ENCODE results near the gene MRPS31.
"Not testable (repeated sequence)": the region's sequence is repeated elsewhere in the genome, so short reads cannot be mapped to it uniquely, and the experiment has no call there.

Gene MRPS31

DNA sequence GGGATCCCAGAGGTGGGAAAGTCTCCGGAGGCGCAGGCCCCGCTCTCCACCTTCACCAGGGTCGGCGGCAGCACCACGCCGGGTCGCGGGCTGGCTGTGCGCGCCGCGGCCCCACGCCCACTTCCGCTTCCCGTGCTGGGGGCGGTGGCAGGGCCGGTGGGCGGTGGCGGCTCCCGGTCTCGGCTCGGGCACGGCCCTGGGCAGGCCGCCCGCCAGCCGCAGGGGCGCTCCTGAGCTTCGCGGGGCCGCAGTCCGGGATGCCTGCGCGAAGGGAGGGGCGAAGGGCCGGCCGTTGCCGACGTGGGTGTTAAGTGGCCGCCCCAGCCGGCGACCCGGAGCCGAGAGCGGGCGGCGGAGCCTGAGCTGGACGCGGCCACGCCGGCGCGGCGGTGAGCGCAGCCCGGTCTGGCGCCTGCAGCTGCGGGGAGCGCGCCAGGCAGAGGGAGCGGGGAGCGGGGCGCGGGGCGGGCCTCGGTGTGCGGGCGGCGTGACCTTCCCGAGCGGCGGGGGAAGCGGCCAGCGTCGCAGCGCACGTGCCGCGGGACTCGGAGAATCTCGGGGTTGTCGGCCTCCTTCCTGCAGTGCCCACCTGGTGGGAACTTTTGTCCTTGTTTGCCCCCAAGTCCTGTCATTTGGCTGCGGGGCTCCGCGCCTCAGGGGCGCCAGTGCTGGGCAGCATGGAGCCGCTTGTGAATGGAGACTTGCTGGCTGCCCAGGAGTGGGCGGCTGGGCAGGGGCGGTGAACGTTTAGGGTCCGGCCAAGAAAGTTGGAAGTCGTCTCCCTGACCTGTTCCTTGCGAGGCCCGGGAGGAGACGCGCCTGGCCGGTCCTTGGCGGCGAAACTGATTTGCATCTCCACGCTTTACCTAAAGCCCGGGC, 18.5 kb upstream of the MRPS31 start, which contains the start of gene SLC25A15:
Gene SLC25A15 (plus strand): TSS at position 337 of the 879 bp plus-strand sequence. CDS start 3,616 bp downstream, outside the sequence.
- no peaks in the 10 kb centered on the region for H3K27me3 ChIP-seq (ENCODE audit: control insufficient read depth, insufficient read depth, low read length)
- H3K9ac ChIP-seq (ENCODE audit: low read length): peak within 1 kb of the TSS; percentile 85
- H3K27ac ChIP-seq (ENCODE audit: low read depth, low read length): peak within 1 kb of the TSS; percentile 84; the same call in 1 of the 2 replicates
- no peaks in the 10 kb centered on the region for H3K9me3 ChIP-seq (ENCODE audit: control insufficient read depth, insufficient read depth, low read depth, low read length)
- peaks cover 9% of the 10 kb centered on the region; the same call in 1 of the 2 replicates for H3K4me1 ChIP-seq (ENCODE audit: control insufficient read depth, insufficient read depth, low read length)
- peaks cover 13% of the 10 kb centered on the region for H3K36me3 ChIP-seq (ENCODE audit: control insufficient read depth, insufficient read depth, low read length)
- H3K4me3 ChIP-seq (ENCODE audit: low read depth, low read length): peak within 1 kb of the TSS; percentile 95

DNA sequence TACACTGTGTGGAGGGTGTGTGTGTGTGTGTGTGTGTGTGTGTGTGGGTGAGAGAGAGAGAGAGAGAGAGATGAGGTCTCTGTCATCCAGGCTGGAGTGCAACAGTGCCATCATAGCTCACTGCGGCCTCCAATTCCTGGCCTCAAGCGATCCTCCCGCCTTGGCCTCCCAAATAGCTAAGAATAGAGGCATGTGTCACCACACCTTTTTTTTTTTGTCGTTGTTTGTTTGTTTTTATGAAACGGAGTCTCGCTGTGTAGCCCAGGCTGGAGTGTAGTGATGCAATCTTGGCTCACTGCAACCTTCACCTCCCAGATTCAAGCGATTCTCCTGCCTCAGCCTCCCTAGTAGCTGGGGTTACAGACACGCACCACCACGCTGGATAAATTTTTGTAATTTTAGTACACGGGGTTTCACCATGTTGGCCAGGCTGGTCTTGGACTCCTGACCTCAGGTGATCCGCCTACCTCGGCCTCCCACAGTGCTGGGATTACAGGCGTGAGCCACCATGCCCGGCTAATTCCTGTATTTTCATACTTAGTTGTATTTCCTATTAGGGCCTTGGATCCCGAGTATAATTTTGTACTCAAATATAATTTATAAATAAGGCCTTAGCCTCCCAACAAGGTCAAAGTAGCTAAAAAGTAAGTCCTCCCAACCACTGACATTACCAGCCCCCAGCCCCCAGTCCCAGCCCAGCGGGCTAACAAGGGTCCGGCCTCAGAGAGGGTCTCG, 17.7 kb upstream of the MRPS31 start:
- H3K9me3 ChIP-seq (ENCODE audit: control insufficient read depth, insufficient read depth, low read depth, low read length); H3K4me1 ChIP-seq (ENCODE audit: control insufficient read depth, insufficient read depth, low read length); H3K27me3 ChIP-seq (ENCODE audit: control insufficient read depth, insufficient read depth, low read length); H3K36me3 ChIP-seq (ENCODE audit: control insufficient read depth, insufficient read depth, low read length): not testable (repeated sequence)
- Histone ChIP-seq H3K4me3 (ENCODE audit: low read depth, low read length) (peak overlapping the region; percentile 95), H3K27ac (ENCODE audit: low read depth, low read length) (peak overlapping the region; percentile 63; the same call in 1 of the 2 replicates), H3K9ac (ENCODE audit: low read length) (peak overlapping the region; percentile 85)

DNA sequence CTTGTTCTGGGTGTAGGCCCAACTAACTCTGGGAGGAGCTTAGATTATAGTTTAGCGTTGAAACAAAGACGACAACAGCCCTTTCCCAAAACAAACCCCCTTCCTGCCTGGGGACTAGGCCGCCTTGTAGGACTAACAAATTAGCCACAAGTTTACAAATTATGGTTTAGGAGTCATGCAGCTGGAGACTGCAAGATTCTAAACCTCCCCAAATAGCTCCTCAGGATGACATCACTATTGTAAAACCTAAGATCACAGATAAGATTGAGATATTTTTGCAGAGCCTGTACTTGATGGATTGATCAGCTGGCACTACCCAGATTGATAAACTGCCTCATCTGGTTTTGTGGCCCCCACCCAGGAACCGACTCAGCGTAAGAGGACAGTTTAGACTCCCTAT, 16.1 kb upstream of the MRPS31 start:
- no peak overlapping the region for H3K27ac ChIP-seq (ENCODE audit: low read depth, low read length)
- no peak overlapping the region for H3K4me3 ChIP-seq (ENCODE audit: low read depth, low read length)

DNA sequence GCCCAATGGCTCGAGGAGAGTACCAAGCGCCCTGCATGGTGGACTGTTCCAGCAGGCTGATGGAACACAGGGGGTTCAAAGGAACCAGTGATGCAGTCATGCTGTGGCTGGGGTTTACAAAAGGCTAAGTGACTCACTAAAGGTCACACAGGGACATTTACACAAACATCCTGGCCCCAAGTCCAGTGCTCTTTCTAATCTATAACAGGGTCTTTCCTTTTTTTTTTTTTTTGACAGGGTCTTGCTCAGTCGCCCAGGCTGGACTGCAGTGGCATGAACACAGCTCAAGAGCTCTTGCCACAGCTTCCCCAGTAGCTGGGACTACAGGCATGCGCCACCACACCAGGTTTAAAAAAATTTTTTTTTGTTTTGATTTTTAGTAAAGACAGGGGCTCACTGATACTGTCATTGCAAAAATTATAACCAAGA, 15.6 kb upstream of the MRPS31 start:
- Histone ChIP-seq H3K27ac (ENCODE audit: low read depth, low read length) (no peak overlapping the region), H3K9me3 (ENCODE audit: control insufficient read depth, insufficient read depth, low read depth, low read length) (no peaks in the 10 kb centered on the region), H3K4me1 (ENCODE audit: control insufficient read depth, insufficient read depth, low read length) (peaks cover 6% of the 10 kb centered on the region; the same call in 1 of the 2 replicates), H3K36me3 (ENCODE audit: control insufficient read depth, insufficient read depth, low read length) (no peaks in the 10 kb centered on the region), H3K27me3 (ENCODE audit: control insufficient read depth, insufficient read depth, low read length) (no peaks in the 10 kb centered on the region), H3K9ac (ENCODE audit: low read length) (no peak overlapping the region), H3K4me3 (ENCODE audit: low read depth, low read length) (no peak overlapping the region)

More for the DNA sequence above, 16.1 kb upstream of the MRPS31 start:
- H3K27me3 ChIP-seq (ENCODE audit: control insufficient read depth, insufficient read depth, low read length): no peaks in the 10 kb centered on the region
- H3K9me3 ChIP-seq (ENCODE audit: control insufficient read depth, insufficient read depth, low read depth, low read length): no peaks in the 10 kb centered on the region
- peaks cover 6% of the 10 kb centered on the region; the same call in 1 of the 2 replicates for H3K4me1 ChIP-seq (ENCODE audit: control insufficient read depth, insufficient read depth, low read length)
- H3K36me3 ChIP-seq (ENCODE audit: control insufficient read depth, insufficient read depth, low read length): no peaks in the 10 kb centered on the region
- no peak overlapping the region for H3K9ac ChIP-seq (ENCODE audit: low read length)

DNA sequence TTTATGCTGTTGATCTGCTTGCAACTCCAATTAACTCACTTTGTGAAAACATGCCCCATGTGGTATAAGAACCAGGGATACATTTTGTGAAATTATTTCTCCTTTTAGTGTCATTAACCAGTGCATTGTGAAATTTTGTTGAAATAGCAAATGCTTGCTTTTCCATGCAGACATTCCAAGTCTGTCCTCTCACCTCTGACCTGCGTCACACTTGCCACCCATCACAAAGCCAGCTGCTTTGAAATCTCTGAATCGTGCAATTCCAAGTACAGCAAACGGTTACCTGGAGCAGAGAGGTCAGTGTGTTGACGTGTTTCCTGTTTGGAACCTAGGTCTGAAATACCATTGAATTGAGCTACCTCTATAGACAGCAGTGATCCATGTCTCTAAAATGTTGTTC, 13.6 kb upstream of the MRPS31 start:
- Histone ChIP-seq H3K9ac (ENCODE audit: low read length) (no peak overlapping the region), H3K4me3 (ENCODE audit: low read depth, low read length) (no peak overlapping the region), H3K27me3 (ENCODE audit: control insufficient read depth, insufficient read depth, low read length) (no peaks in the 10 kb centered on the region), H3K36me3 (ENCODE audit: control insufficient read depth, insufficient read depth, low read length) (no peaks in the 10 kb centered on the region), H3K4me1 (ENCODE audit: control insufficient read depth, insufficient read depth, low read length) (peaks cover 5% of the 10 kb centered on the region; the same call in 1 of the 2 replicates), H3K9me3 (ENCODE audit: control insufficient read depth, insufficient read depth, low read depth, low read length) (no peaks in the 10 kb centered on the region), H3K27ac (ENCODE audit: low read depth, low read length) (no peak overlapping the region)

DNA sequence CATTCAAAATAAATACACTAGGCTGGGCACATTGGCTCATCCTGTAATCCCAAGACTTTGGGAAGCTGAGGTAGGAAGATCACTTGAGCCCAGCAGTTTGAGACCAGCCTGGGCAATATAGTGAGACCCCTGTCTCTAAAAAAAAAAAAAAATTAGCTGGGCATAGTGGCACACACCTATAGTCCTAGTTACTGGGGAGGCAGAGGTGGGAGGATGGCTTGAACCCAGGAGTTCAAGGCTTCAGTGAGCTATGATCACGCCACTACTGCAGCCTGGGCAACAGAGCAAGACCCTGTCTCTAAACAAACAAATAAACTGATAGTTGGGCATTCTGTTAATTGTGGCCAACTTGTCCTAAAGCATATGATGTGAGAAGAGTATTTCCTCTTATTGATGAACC, 12.0 kb upstream of the MRPS31 start:
- H3K9ac ChIP-seq (ENCODE audit: low read length); H3K9me3 ChIP-seq (ENCODE audit: control insufficient read depth, insufficient read depth, low read depth, low read length); H3K27ac ChIP-seq (ENCODE audit: low read depth, low read length); H3K4me1 ChIP-seq (ENCODE audit: control insufficient read depth, insufficient read depth, low read length); H3K36me3 ChIP-seq (ENCODE audit: control insufficient read depth, insufficient read depth, low read length); H3K27me3 ChIP-seq (ENCODE audit: control insufficient read depth, insufficient read depth, low read length); H3K4me3 ChIP-seq (ENCODE audit: low read depth, low read length): not testable (repeated sequence)

DNA sequence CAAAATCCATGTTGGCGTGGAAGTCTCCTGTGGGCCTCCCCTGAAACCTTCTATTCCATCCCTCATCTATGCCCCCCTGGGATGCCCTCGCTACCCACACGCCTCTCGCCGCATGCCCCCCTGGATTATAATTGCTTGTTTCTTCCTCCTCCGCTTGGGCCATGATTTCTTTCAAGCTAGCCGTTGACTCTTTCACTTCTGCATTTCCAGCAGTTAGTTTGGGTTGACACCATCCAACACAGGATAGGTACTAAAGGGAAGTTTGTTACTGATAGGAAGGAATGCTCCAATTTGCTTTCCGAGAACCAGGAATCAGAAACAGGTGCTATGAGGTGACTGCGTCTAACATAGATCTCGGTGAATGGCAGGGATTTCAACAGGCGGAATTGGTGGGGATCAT, 10.7 kb upstream of the MRPS31 start:
- Histone ChIP-seq H3K27ac (ENCODE audit: low read depth, low read length) (no peak overlapping the region), H3K9me3 (ENCODE audit: control insufficient read depth, insufficient read depth, low read depth, low read length) (no peaks in the 10 kb centered on the region), H3K4me1 (ENCODE audit: control insufficient read depth, insufficient read depth, low read length) (peaks cover 8% of the 10 kb centered on the region; the same call in 1 of the 2 replicates)

DNA sequence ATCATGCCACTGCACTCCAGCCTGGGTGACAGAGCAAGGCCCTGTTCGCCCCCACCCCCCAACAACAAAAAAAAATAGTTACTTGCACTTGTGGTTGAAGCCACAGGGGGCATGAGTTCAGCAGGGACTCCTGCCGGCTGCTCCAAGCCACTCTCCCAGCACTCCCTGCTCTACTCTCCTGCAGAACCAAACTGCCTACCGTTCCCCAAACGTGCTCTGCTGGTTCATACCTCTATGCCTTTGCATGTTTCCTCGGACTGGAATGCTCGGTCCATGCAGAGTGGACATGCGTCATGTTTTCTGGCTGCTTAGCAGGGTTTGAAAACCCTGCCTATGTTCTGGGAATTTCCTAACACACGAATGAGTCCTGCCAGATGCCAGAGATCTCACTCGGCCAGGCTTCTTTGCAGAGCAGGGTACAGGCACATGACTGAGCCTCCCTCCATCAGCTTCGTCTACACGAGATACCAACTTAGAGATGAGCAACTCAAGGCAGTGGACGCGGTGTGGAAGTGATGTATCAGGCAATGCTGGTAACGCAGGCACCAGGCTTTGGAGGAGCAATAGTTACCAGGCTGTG, 9.9 kb upstream of the MRPS31 start:
- Histone ChIP-seq H3K27me3 (ENCODE audit: control insufficient read depth, insufficient read depth, low read length) (no peaks in the 10 kb centered on the region), H3K27ac (ENCODE audit: low read depth, low read length) (no peak overlapping the region), H3K9me3 (ENCODE audit: control insufficient read depth, insufficient read depth, low read depth, low read length) (no peaks in the 10 kb centered on the region), H3K4me3 (ENCODE audit: low read depth, low read length) (no peak overlapping the region), H3K36me3 (ENCODE audit: control insufficient read depth, insufficient read depth, low read length) (no peaks in the 10 kb centered on the region), H3K9ac (ENCODE audit: low read length) (no peak overlapping the region), H3K4me1 (ENCODE audit: control insufficient read depth, insufficient read depth, low read length) (peaks cover 8% of the 10 kb centered on the region; the same call in 1 of the 2 replicates)

More for the DNA sequence above, 10.7 kb upstream of the MRPS31 start:
- Histone ChIP-seq H3K27me3 (ENCODE audit: control insufficient read depth, insufficient read depth, low read length) (no peaks in the 10 kb centered on the region), H3K4me3 (ENCODE audit: low read depth, low read length) (no peak overlapping the region), H3K9ac (ENCODE audit: low read length) (no peak overlapping the region), H3K36me3 (ENCODE audit: control insufficient read depth, insufficient read depth, low read length) (no peaks in the 10 kb centered on the region)

DNA sequence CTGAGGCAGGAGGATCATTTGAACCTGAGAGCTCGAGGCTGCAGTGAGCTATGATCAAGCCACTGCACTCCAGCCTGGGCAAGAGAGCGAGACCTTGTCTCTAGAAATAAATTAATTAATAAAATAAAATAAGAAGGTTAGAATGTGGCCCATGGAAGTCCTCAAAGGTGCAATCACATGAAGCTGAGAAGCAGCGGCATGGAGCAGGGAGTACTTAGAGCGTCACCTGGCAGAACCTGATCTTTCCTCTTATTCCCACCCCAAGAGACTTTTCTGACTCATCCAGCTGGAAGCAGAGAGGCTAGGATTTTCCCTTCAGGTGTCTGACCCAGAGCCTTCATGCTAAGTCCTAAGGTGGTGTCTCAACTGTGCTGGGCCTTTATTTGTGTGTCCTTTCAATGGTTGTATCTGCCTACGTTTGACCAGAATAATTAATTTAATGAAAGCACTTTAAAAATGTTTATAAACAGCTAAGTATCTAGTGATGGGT, 8.9 kb upstream of the MRPS31 start:
- no peak overlapping the region for H3K9ac ChIP-seq (ENCODE audit: low read length)
- peaks cover 8% of the 10 kb centered on the region; the same call in 1 of the 2 replicates for H3K4me1 ChIP-seq (ENCODE audit: control insufficient read depth, insufficient read depth, low read length)
- H3K4me3 ChIP-seq (ENCODE audit: low read depth, low read length): no peak overlapping the region
- no peaks in the 10 kb centered on the region for H3K27me3 ChIP-seq (ENCODE audit: control insufficient read depth, insufficient read depth, low read length)
- no peak overlapping the region for H3K27ac ChIP-seq (ENCODE audit: low read depth, low read length)
- H3K36me3 ChIP-seq (ENCODE audit: control insufficient read depth, insufficient read depth, low read length): no peaks in the 10 kb centered on the region
- H3K9me3 ChIP-seq (ENCODE audit: control insufficient read depth, insufficient read depth, low read depth, low read length): no peaks in the 10 kb centered on the region

DNA sequence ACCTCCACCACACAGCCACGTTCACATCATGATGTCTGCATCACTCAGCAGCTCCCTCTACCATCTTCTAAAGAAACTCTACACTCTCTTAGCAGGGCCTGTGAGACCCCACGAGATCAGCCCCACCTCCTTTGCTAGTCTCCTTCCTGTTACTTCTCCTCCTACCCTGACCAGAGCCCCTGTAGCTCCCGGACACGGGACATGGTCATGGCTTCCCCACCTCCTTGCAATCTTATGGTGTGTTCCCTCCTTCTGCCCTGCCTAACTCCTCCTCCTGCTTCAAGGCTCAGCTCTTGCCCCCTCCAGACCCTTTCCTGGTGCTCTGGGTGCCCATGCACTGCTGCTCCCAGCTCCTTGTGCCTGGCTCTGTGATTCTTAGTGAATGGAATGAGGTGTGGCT, 8.1 kb upstream of the MRPS31 start:
- Histone ChIP-seq H3K36me3 (ENCODE audit: control insufficient read depth, insufficient read depth, low read length) (no peaks in the 10 kb centered on the region), H3K9ac (ENCODE audit: low read length) (no peak overlapping the region), H3K27me3 (ENCODE audit: control insufficient read depth, insufficient read depth, low read length) (no peaks in the 10 kb centered on the region), H3K4me1 (ENCODE audit: control insufficient read depth, insufficient read depth, low read length) (peaks cover 8% of the 10 kb centered on the region; the same call in 1 of the 2 replicates), H3K9me3 (ENCODE audit: control insufficient read depth, insufficient read depth, low read depth, low read length) (no peaks in the 10 kb centered on the region), H3K4me3 (ENCODE audit: low read depth, low read length) (no peak overlapping the region), H3K27ac (ENCODE audit: low read depth, low read length) (no peak overlapping the region)

Data from HUES6 (cell line).